Lower lobe of right lung (tissue), 2 donors: ENCODE data around the gene FASTKD2. TPM values are rescaled to one million over a fixed set of nuclear protein-coding genes. Genes with fewer than 3 reads are reported as not detected.

ENCODE experiments used
- ATAC-seq, 2 donors: fragments of 200-7000 bp; cut with Tn5 transposase; one replicate each; pipeline ENCODE4 v1.9.1; 2020 to 2022; ENCODE audit warnings: mild to moderate bottlenecking in 2 of 2, moderate library complexity in 2 of 2
- DNase-seq: peaks from one replicate; pipeline ENCODE4 v3.0.0-alpha.2; 2020
- H3K27ac ChIP-seq: fragments of 200-600 bp; one replicate; pipeline ENCODE4 v1.8.0; 2022
- H3K27me3 ChIP-seq: fragments of 200-600 bp; one replicate; pipeline ENCODE4 v1.8.0; 2022; ENCODE audit warnings: low read depth
- H3K36me3 ChIP-seq: fragments of 200-600 bp; one replicate; pipeline ENCODE4 v1.8.0; 2022; ENCODE audit warnings: mild to moderate bottlenecking
- H3K4me1 ChIP-seq: fragments of 200-600 bp; one replicate; pipeline ENCODE4 v1.8.0; 2022
- H3K4me3 ChIP-seq: fragments of 200-600 bp; one replicate; pipeline ENCODE4 v1.8.0; 2022; ENCODE audit warnings: mild to moderate bottlenecking
- H3K9me3 ChIP-seq: fragments of 200-600 bp; one replicate; pipeline ENCODE4 v1.8.0; 2022
- CTCF ChIP-seq: fragments of 200-600 bp; IDR thresholded peaks from one replicate; pipeline ENCODE4 v1.8.0; 2022; ENCODE audit warnings: antibody characterized with exemption, mild to moderate bottlenecking
- intact Hi-C: fragments of 100-400 bp; cut with DNase I; formaldehyde crosslinking; loops from one replicate; pipeline ENCODE4 v1.11.0; 2022
- long read RNA-seq: library from polyadenylated mRNA; unstranded; transcript quantifications from one replicate; pipeline ENCODE4 v2.0.0, GENCODE V29; 2021
- total RNA-seq: library from RNA; stranded (reverse); fragmentation: NEBNext Ultra II Directional; extraction: Animal tissue kit (Norgen Biotek cat#: 25700); gene quantifications from one replicate; pipeline ENCODE4 v1.2.1, GENCODE V29; 2021
- donor health status: DM: no; HTN: yes; CAD: no; lungs with severe emphysema.

The FASTKD2 gene
- 18.2 TPM for total RNA-seq
- long read RNA-seq, transcript FASTKD2-201 (12 exons, 3,188 nt), result major isoform, 15 of 35 reads
- long read RNA-seq, transcript FASTKD2-202 (12 exons, 2,586 nt), result minor isoform, 14 of 35 reads
- long read RNA-seq, partial matches to known transcripts, result 1 of 35 reads
- long read RNA-seq, other reads (novel, unspliced or antisense), result 5 of 35 reads

GRCh38 chr2:206765242-206766056 is at the start of gene FASTKD2, which contains the start of gene MDH1B:
Gene FASTKD2, plus strand, starts transcription at chr2:206765606. Its CDS starts 1,088 bp downstream, at chr2:206766694.
Gene MDH1B, minus strand, starts transcription at chr2:206765328. Its CDS starts 57 bp downstream, at chr2:206765271.
- peak within 1 kb of the TSS; percentile 92 for H3K27ac ChIP-seq
- ATAC-seq (peak; percentile 97 to 99), DNase-seq (peak; percentile 90)
- no peaks in the 10 kb centered on the region for H3K9me3 ChIP-seq
- TF ChIP-seq CTCF, result no peak
- H3K36me3 ChIP-seq, result peaks cover 33% of the 10 kb centered on the region
- H3K4me1 ChIP-seq, result peaks cover 23% of the 10 kb centered on the region
- no peaks in the 10 kb centered on the region for H3K27me3 ChIP-seq
- peak within 1 kb of the TSS; percentile 87 for H3K4me3 ChIP-seq
- intact Hi-C loops, result no loop called here

GRCh38 chr2:206716623-206717022 is 48.8 kb upstream of the FASTKD2 start:
- ATAC-seq (no peak), DNase-seq (no peak)
- no peaks in the 10 kb centered on the region for H3K27me3 ChIP-seq
- H3K36me3 ChIP-seq, result no peaks in the 10 kb centered on the region
- no peak for TF ChIP-seq CTCF
- no peak overlapping the region for H3K4me3 ChIP-seq
- intact Hi-C loops, result no loop called here
- no peaks in the 10 kb centered on the region for H3K4me1 ChIP-seq
- no peaks in the 10 kb centered on the region for H3K9me3 ChIP-seq
- no peak overlapping the region for H3K27ac ChIP-seq

- no peaks in the 10 kb centered on the region for H3K4me1 ChIP-seq
- no peaks in the 10 kb centered on the region for H3K36me3 ChIP-seq
- intact Hi-C loops, result no loop called here
- no peaks in the 10 kb centered on the region for H3K9me3 ChIP-seq
- no peak within 1 kb of the TSS for H3K27ac ChIP-seq
- H3K27me3 ChIP-seq, result no peaks in the 10 kb centered on the region
- no peak for TF ChIP-seq CTCF
- no peak for DNase-seq
- no peak within 1 kb of the TSS for H3K4me3 ChIP-seq
- no peak for ATAC-seq
Observed at GRCh38 chr2:206718296-206718695, 47.1 kb upstream of the FASTKD2 start, which contains the start of gene DYTN. Gene DYTN, minus strand, starts transcription at chr2:206718396. Its CDS starts 117 bp downstream, at chr2:206718279.

- H3K9me3 ChIP-seq, result no peaks in the 10 kb centered on the region
- H3K27me3 ChIP-seq, result no peaks in the 10 kb centered on the region
- no peak overlapping the region for H3K4me3 ChIP-seq
- no peak for TF ChIP-seq CTCF
- ATAC-seq, result no peak
- no peaks in the 10 kb centered on the region for H3K4me1 ChIP-seq
- no peaks in the 10 kb centered on the region for H3K36me3 ChIP-seq
- H3K27ac ChIP-seq, result no peak overlapping the region
- DNase-seq, result no peak
- intact Hi-C loops, result no loop called here
Observed at GRCh38 chr2:206721256-206721920, 44.0 kb upstream of the FASTKD2 start.

GRCh38 chr2:206723288-206723687 is 42.1 kb upstream of the FASTKD2 start:
- no peak for DNase-seq
- intact Hi-C loops, result no loop called here
- Histone ChIP-seq H3K4me1 (no peaks in the 10 kb centered on the region), H3K4me3 (no peak overlapping the region), H3K36me3 (no peaks in the 10 kb centered on the region), H3K27me3 (no peaks in the 10 kb centered on the region), H3K27ac (no peak overlapping the region), H3K9me3 (no peaks in the 10 kb centered on the region)
- no peak for TF ChIP-seq CTCF
- no peak for ATAC-seq
